GM10266 (cell line): ENCODE data around the gene GTSE1.

ENCODE experiments used
- DNase-seq: peaks from one replicate; pipeline ENCODE4 v3.0.0; 2012; ENCODE audit errors: extremely low spot score
- CTCF ChIP-seq: IDR thresholded peaks from 2 replicates; pipeline ENCODE4 v1.5.1; 2012; ENCODE audit warnings: mild to moderate bottlenecking, low read depth; ENCODE audit not compliant: control insufficient read depth, insufficient read depth; ENCODE audit errors: missing control alignments

The GTSE1 gene

GRCh38 chr22:46347646-46348045, 51.0 kb downstream of the GTSE1 start:
- TF ChIP-seq CTCF: no peak
- no peak for DNase-seq

- TF ChIP-seq CTCF: no peak
- DNase-seq: no peak
Measured at GRCh38 chr22:46348099-46348695, 51.5 kb downstream of the GTSE1 start.

- DNase-seq: no peak
- TF ChIP-seq CTCF: no peak
Measured at GRCh38 chr22:46349238-46349637, 52.6 kb downstream of the GTSE1 start.

- DNase-seq: no peak
- TF ChIP-seq CTCF: no peak
Measured at GRCh38 chr22:46349681-46350080, 53.0 kb downstream of the GTSE1 start.

- no peak for DNase-seq
- no peak for TF ChIP-seq CTCF
Measured at GRCh38 chr22:46350121-46350520, 53.5 kb downstream of the GTSE1 start.

- no peak for DNase-seq
- TF ChIP-seq CTCF: no peak
Measured at GRCh38 chr22:46350646-46351045, 54.0 kb downstream of the GTSE1 start.

- DNase-seq: no peak
- TF ChIP-seq CTCF: no peak
Measured at GRCh38 chr22:46351131-46351735, 54.6 kb downstream of the GTSE1 start.
